Measurements from ENCODE around the gene ANKMY1.

DNA sequence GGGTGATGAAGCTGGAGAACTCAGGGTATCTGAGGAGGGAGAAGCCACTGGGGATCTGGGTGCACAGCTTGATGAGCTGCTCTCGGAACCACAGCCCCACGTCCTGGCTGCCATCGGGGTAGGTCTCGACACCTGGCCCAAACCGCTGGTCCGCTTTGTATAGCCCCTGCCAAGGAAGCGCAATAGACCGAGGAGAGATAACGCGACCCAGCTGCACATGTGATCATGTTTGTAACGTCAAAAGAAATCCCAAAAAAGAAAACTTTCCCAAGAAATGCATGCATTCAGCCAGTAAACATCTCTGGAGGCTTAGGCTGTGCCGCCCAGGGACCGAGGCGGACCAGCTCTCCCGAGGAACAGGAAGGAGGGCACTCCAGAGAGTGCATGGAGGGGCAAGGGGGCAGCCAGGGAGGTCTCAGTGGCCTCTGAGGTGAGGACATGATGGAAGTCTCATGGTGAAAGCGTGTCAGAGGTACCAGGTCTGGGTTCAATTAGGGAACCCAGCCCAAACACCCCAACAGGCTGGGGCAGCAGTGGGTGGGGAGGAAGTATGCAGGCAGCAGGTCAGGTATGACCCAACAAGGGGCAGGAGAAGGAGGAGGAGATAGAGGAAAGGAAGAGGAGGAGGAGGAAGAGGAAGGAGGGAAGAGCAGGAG, 28.3 kb downstream of the ANKMY1 start:
- TF ChIP-seq, protein P1, sequence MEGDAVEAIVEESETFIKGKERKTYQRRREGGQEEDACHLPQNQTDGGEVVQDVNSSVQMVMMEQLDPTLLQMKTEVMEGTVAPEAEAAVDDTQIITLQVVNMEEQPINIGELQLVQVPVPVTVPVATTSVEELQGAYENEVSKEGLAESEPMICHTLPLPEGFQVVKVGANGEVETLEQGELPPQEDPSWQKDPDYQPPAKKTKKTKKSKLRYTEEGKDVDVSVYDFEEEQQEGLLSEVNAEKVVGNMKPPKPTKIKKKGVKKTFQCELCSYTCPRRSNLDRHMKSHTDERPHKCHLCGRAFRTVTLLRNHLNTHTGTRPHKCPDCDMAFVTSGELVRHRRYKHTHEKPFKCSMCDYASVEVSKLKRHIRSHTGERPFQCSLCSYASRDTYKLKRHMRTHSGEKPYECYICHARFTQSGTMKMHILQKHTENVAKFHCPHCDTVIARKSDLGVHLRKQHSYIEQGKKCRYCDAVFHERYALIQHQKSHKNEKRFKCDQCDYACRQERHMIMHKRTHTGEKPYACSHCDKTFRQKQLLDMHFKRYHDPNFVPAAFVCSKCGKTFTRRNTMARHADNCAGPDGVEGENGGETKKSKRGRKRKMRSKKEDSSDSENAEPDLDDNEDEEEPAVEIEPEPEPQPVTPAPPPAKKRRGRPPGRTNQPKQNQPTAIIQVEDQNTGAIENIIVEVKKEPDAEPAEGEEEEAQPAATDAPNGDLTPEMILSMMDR (IDR thresholded peaks at IDR 0.05) = no peak
- TF ChIP-seq POLR2AphosphoS5 (IDR thresholded peaks at IDR 0.05) = no peak
- TF ChIP-seq EP300 (IDR thresholded peaks at IDR 0.05) = no peak
- TF ChIP-seq POLR2A (IDR thresholded peaks at IDR 0.05; ENCODE audit: low read depth) = no peak
